ENCODE measurements around the gene SPSB1.

SPSB1 gene

GRCh38 chr1:9263984-9264872 lies 28.5 kb upstream of the SPSB1 start (continued):
- no peak for TF ChIP-seq ZBTB44 (tag by site-specific recombination; IDR thresholded peaks at IDR 0.05)

GRCh38 chr1:9265037-9265436 lies 27.7 kb upstream of the SPSB1 start:
- CTCF ChIA-PET = interaction anchor here (0.8 to 5.8 kb wide), 5 partner anchors 13 to 228 kb away, joined by 3 to 97 read pairs (median 3); no protein-coding TSS in a partner anchor
- Histone ChIP-seq H3K27ac (ENCODE audit: extremely low read depth, low read depth, low read length) (no peak overlapping the region), H3K4me3 (ENCODE audit: low read depth, low read length) (no peak overlapping the region), H3K9me3 (ENCODE audit: control insufficient read depth, insufficient read depth, low read depth, low read length) (no peaks in the 10 kb centered on the region), H3K36me3 (ENCODE audit: control insufficient read depth in 2 of 2, insufficient read depth in 1 of 2, low read length in 2 of 2) (peaks cover 0 to 49% of the 10 kb centered on the region in 2 experiments; a peak in 1 of 3 replicates), H3K4me1 (ENCODE audit: control insufficient read depth, insufficient read depth, low read length) (no peaks in the 10 kb centered on the region)
- TF ChIP-seq ZNF292 (tag by site-specific recombination; IDR thresholded peaks at IDR 0.05; ENCODE audit: borderline replicate concordance, low read depth) (no peak), ZNF10 (tag by site-specific recombination; IDR thresholded peaks at IDR 0.05) (peak; percentile 80)
- POLR2A ChIA-PET = no interaction called here

- no peak for TF ChIP-seq ZNF404 (tag by site-specific recombination; IDR thresholded peaks at IDR 0.05)
- no peak for TF ChIP-seq MYNN (tag by site-specific recombination; IDR thresholded peaks at IDR 0.05; ENCODE audit: borderline replicate concordance)
- TF ChIP-seq ZNF433 (tag by site-specific recombination; IDR thresholded peaks at IDR 0.05; ENCODE audit: low read depth) = no peak
- no peak for TF ChIP-seq ZIC2 (tag by site-specific recombination; IDR thresholded peaks at IDR 0.05)
- TF ChIP-seq TCF7L2 (IDR thresholded peaks at IDR 0.05; ENCODE audit: borderline replicate concordance, low read depth, low read length) = no peak
- TF ChIP-seq FEZF1 (tag by site-specific recombination; IDR thresholded peaks at IDR 0.05) = no peak
- TF ChIP-seq ZNF677 (tag by site-specific recombination; IDR thresholded peaks at IDR 0.05) = no peak
- no peak for TF ChIP-seq BCL11B (tag by site-specific recombination; IDR thresholded peaks at IDR 0.05; ENCODE audit: low read depth)
- no peak for TF ChIP-seq ZNF248 (tag by site-specific recombination; IDR thresholded peaks at IDR 0.05)
- no peak for TF ChIP-seq ZNF292 (tag by site-specific recombination; IDR thresholded peaks at IDR 0.05; ENCODE audit: borderline replicate concordance, low read depth)
- TF ChIP-seq REST (tag by site-specific recombination; IDR thresholded peaks at IDR 0.05) = no peak
- TF ChIP-seq ZNF704 (tag by site-specific recombination; IDR thresholded peaks at IDR 0.05) = no peak
- TF ChIP-seq ZNF48 (tag by site-specific recombination; IDR thresholded peaks at IDR 0.05) = no peak
- TF ChIP-seq ZNF548 (tag by site-specific recombination; IDR thresholded peaks at IDR 0.05) = no peak
- no peak for TF ChIP-seq ZNF148 (tag by site-specific recombination; IDR thresholded peaks at IDR 0.05; ENCODE audit: borderline replicate concordance)
- TF ChIP-seq EGR2 (tag by site-specific recombination; IDR thresholded peaks at IDR 0.05; ENCODE audit: low read depth) = no peak
- no peak for TF ChIP-seq ZNF623 (tag by site-specific recombination; IDR thresholded peaks at IDR 0.05)
- no peak for TF ChIP-seq OSR2 (tag by site-specific recombination; IDR thresholded peaks at IDR 0.05)
- no peak for TF ChIP-seq ZNF23 (tag by site-specific recombination; IDR thresholded peaks at IDR 0.05; ENCODE audit: borderline replicate concordance)
- CTCF ChIA-PET = interaction anchor here (0.6 to 5.8 kb wide), 7 partner anchors 12 to 302 kb away, joined by 3 to 97 read pairs (median 4); partner anchors contain the start of gene SPSB1
- Histone ChIP-seq H3K9me3 (ENCODE audit: control insufficient read depth, insufficient read depth, low read depth, low read length) (no peaks in the 10 kb centered on the region), H3K36me3 (ENCODE audit: control insufficient read depth in 2 of 2, insufficient read depth in 1 of 2, low read length in 2 of 2) (peaks cover 0 to 49% of the 10 kb centered on the region in 2 experiments; a peak in 1 of 3 replicates), H3K4me1 (ENCODE audit: control insufficient read depth, insufficient read depth, low read length) (peaks cover 3% of the 10 kb centered on the region; the same call in 1 of the 2 replicates), H3K27ac (ENCODE audit: extremely low read depth, low read depth, low read length) (no peak overlapping the region), H3K4me3 (ENCODE audit: low read depth, low read length) (no peak overlapping the region)
- POLR2A ChIA-PET = no interaction called here
Measured at GRCh38 chr1:9265968-9266367, 26.7 kb upstream of the SPSB1 start.
